Memory B cell (primary cell): Measurements from ENCODE around the gene NSRP1.
"Not testable (repeated sequence)": the region's sequence is repeated elsewhere in the genome, so short reads cannot be mapped to it uniquely, and the experiment has no call there.

Experiments used
- ATAC-seq: fragments of 150-1000 bp; cut with Tn5 transposase; 2 replicates; pipeline ENCODE4 v1.10.0; 2021; ENCODE audit warnings: low read depth, mild to moderate bottlenecking, moderate library complexity
- DNase-seq, 2 donors: peaks; one replicate each; pipeline ENCODE4 v3.0.0; 2022; ENCODE audit warnings: low spot score in 2 of 2
- H3K27ac Mint-ChIP-seq: one replicate; pipeline ENCODE4 v1.8.0; 2022; ENCODE audit warnings: mild to moderate bottlenecking, moderate library complexity, mixed read lengths
- H3K27me3 Mint-ChIP-seq: one replicate; pipeline ENCODE4 v1.8.0; 2022; ENCODE audit warnings: mixed read lengths
- H3K36me3 Mint-ChIP-seq: one replicate; pipeline ENCODE4 v1.8.0; 2022; ENCODE audit warnings: mild to moderate bottlenecking, mixed read lengths
- H3K4me1 Mint-ChIP-seq: one replicate; pipeline ENCODE4 v1.8.0; 2022; ENCODE audit warnings: mixed read lengths
- H3K4me3 Mint-ChIP-seq: one replicate; pipeline ENCODE4 v1.8.0; 2022; ENCODE audit warnings: mild to moderate bottlenecking, moderate library complexity, mixed read lengths
- H3K9me3 Mint-ChIP-seq: one replicate; pipeline ENCODE4 v1.8.0; 2022; ENCODE audit warnings: mixed read lengths

The NSRP1 gene

DNA sequence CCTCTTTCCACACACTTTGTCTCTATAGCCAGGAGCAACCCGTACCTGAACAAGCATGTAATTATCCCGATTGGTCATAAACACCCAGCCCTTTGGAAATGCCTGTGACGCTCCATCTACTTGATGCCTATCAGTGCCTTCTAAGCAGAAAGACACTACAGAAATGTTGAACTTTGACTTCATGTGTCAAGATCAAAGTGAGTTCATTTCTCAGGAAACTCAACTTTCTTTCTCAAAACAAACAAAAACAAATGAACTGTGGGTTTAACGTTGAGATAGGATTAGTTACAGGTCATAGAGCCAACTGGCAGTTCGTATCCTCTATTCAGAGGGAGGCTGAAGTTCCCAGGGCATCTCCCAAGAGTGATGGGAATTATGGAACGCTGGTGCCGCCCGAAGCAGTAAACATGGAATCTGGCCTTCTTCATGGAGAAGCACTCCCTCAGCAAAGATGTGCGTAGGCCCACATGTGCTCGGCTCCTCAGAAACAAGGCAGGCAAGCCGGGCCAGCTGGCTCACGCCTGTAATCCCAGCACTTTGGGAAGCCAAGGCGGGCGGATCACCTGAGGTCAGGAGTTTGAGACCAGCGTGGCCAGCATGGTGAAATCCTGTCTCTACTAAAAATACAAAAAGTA is 109.4 kb downstream of the NSRP1 start:
- H3K4me1 Mint-ChIP-seq, result peaks cover 5% of the 10 kb centered on the region
- H3K9me3 Mint-ChIP-seq, result no peaks in the 10 kb centered on the region
- no peak for DNase-seq
- no peak overlapping the region for H3K4me3 Mint-ChIP-seq
- ATAC-seq, result no peak
- peaks cover 15% of the 10 kb centered on the region for H3K27me3 Mint-ChIP-seq
- H3K27ac Mint-ChIP-seq, result no peak overlapping the region
- H3K36me3 Mint-ChIP-seq, result no peaks in the 10 kb centered on the region

DNA sequence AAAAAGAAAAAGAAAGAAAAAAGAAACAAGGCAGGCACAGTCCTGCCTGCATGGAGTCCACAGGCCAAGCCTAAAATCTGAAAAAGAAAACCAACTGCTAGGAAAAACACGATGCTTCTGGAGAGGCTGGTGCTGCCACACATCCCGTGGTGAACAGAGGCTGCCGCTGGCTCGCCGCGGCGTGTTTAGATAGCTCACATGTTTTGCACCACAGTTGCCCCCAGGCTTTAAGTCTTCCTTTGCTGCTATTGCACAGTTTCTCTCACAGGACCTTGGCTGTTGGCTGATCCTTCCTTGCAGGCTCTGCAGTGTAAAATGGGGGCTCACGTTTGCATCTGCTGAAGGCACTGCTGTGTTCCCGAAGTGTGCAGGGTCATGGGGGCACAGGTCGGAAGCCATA is 110.3 kb downstream of the NSRP1 start:
- H3K36me3 Mint-ChIP-seq, result no peaks in the 10 kb centered on the region
- DNase-seq (no peak), ATAC-seq (no peak)
- H3K27me3 Mint-ChIP-seq, result peaks cover 11% of the 10 kb centered on the region
- H3K9me3 Mint-ChIP-seq, result no peaks in the 10 kb centered on the region
- H3K4me1 Mint-ChIP-seq, result peaks cover 5% of the 10 kb centered on the region
- no peak overlapping the region for H3K4me3 Mint-ChIP-seq
- H3K27ac Mint-ChIP-seq, result no peak overlapping the region

DNA sequence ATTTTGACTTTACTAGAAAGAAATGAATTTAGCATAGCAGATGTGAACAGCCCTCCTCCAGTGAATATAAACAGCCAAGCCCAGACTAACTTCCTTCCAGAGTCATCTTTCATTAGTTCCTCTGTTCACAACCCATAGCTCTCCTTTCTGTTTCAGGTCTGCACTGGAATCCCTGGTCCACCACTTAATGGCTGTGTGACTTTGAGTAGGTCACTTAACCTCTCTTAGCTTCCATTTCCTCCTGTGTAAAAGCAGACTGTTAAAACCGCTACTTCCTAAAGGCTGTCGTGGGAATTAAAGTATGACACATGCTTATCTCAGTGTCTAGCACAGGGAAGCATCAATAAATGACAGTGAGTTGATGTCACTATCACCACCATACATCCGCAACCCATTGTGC is 111.4 kb downstream of the NSRP1 start:
- no peak for ATAC-seq
- no peaks in the 10 kb centered on the region for H3K9me3 Mint-ChIP-seq
- H3K27me3 Mint-ChIP-seq, result peaks cover 15% of the 10 kb centered on the region
- DNase-seq, result no peak
- H3K36me3 Mint-ChIP-seq, result no peaks in the 10 kb centered on the region
- no peak overlapping the region for H3K27ac Mint-ChIP-seq
- peaks cover 5% of the 10 kb centered on the region for H3K4me1 Mint-ChIP-seq
- H3K4me3 Mint-ChIP-seq, result no peak overlapping the region

DNA sequence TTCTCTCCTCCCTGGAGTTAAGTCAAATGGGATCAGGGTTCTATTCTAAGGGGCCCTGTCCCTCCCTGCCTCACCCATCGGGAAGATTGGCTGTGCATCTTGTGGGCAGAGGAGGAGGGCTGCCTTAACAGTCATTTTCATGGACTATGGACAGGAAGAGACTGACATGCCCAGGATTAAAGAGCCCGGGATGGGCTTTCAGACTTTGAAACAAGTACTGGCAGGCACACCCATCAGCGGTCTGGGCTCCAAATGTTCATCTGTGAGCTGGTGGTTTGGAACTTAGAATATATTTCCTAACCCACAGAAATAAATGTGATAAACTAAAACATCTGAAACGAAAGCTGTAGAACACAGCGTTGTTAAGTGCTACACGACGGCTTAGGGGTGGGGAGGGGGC is 112.4 kb downstream of the NSRP1 start:
- Mint-ChIP-seq H3K27ac (no peak overlapping the region), H3K36me3 (no peaks in the 10 kb centered on the region)
- no peak for DNase-seq

DNA sequence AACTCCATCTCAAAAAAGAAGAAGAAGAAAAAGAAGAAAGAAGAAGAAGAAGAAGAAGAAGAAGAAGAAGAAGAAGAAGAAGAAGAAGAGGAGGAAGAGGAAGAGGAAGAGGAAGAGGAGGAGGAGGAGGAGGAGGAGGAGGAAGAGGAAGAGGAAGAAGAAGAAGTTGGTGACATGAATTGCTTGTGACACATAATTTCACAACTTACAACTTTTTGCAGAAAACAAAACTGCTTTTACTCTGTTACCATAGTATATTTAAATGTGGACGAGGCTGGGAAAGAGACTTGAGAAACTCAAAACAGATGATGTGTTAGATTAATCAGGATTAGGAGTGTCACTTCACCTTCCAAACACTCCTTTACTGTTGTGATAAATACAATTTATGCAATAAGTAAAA is 113.4 kb downstream of the NSRP1 start:
- not testable (repeated sequence) for H3K27ac Mint-ChIP-seq, ATAC-seq, H3K36me3 Mint-ChIP-seq, H3K4me1 Mint-ChIP-seq, H3K4me3 Mint-ChIP-seq, DNase-seq, H3K9me3 Mint-ChIP-seq
- peaks cover 19% of the 10 kb centered on the region for H3K27me3 Mint-ChIP-seq

More for the DNA sequence above, 112.4 kb downstream of the NSRP1 start:
- Mint-ChIP-seq H3K4me3 (no peak overlapping the region), H3K27me3 (peaks cover 15% of the 10 kb centered on the region), H3K4me1 (peaks cover 5% of the 10 kb centered on the region), H3K9me3 (no peaks in the 10 kb centered on the region)
- no peak for ATAC-seq

DNA sequence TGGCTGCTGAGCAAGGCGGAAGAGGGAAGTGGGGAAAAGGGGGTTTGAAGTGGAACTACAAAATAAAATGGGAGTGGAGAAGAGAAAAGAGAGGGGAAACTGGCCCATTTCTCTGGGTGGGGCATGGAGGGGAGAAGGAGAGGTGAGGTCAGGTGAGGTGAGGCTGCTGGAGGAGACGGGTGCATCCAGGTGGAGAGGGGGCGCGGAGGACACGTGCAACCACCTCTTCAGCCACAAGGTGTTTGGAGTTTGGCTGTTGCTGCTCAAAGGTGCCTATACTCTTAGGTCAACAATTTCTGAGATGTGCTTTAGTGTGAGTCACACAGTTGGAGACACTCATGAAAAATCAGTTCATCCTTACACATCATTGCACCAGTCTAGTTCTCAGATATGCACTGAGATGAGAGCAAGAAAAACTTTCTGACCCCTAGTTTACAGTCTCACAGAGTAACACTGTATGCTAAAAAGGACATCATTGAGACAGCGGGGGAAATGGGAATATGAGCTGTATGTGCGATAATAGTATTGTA is 114.0 kb downstream of the NSRP1 start:
- no peaks in the 10 kb centered on the region for H3K9me3 Mint-ChIP-seq
- H3K36me3 Mint-ChIP-seq, result no peaks in the 10 kb centered on the region
- peaks cover 7% of the 10 kb centered on the region for H3K4me1 Mint-ChIP-seq
- DNase-seq (no peak), ATAC-seq (no peak)
- H3K4me3 Mint-ChIP-seq, result no peak overlapping the region
- H3K27ac Mint-ChIP-seq, result no peak overlapping the region
- peaks cover 17% of the 10 kb centered on the region for H3K27me3 Mint-ChIP-seq

DNA sequence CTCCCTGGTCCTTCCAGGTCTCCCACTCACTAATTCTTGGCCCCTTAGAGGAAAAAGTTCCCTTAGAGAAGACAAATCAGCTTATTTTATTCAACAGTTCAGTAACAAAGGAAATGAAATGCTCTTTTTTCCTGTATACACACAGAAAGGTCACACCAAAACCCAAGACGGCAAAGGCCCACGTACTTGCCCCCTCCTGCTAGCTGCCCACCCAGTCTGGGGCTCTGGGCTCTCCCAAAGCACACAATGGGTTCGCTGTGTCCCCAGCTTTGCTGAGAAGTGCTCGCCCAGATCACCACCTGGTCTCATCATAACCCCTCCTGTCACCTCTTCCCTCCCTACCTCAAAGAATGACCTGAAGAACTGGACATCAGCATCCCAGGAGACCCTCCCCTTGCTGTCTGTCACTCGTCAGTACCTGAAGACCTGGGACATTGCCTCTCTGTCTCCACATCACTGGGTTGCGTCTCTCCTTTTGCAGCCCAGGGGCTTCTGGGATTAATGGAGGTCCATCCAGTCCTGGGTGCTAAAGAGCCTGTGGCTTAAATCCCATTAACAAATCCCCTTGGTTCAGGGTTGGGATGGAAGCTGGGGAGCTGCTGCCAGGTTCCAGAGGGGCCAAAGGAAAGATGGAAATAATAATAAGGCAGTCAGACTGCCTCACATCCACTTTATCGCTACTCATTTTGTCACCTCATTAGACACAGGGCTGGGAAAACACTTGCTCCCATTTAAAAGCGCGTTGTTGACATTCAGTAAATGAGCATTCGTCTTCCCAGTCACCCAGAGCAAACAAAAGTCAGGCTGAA is 115.6 kb downstream of the NSRP1 start:
- H3K27me3 Mint-ChIP-seq, result peaks cover 21% of the 10 kb centered on the region
- H3K4me1 Mint-ChIP-seq, result peaks cover 15% of the 10 kb centered on the region
- no peaks in the 10 kb centered on the region for H3K9me3 Mint-ChIP-seq
- no peak overlapping the region for H3K4me3 Mint-ChIP-seq
- H3K36me3 Mint-ChIP-seq, result no peaks in the 10 kb centered on the region
- H3K27ac Mint-ChIP-seq, result no peak overlapping the region
- no peak for ATAC-seq
- no peak for DNase-seq

DNA sequence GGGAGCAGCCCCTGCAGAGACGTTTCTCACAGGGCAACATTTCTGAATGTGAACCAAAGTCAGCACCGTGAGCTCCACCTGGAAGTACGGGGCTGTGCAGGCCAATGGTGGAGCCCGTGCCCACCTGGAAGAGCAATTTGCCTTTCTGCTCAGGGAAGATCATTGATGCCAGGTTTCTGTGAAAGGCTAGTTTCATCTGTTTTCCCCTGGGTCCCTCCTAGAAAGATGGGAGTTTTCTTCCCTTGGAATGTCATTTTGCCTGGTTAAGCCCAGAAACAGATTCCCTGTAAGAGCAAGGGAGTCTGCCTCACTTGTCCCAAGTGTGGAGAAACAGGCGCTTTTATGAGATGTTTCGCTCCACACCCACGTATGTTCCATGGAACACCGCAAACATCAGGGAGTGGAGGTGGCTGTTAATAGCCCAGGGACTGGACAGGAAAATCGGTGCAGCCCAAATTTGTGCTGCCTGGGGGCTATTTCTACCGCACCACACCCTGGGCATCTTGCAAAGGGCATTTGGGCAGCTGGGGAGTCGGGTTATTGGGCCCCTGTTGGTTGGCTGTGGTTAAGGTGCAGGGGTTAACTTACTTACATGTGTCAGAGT is 116.3 kb downstream of the NSRP1 start:
- DNase-seq (no peak), ATAC-seq (no peak)
- no peak overlapping the region for H3K4me3 Mint-ChIP-seq
- H3K9me3 Mint-ChIP-seq, result no peaks in the 10 kb centered on the region
- H3K36me3 Mint-ChIP-seq, result no peaks in the 10 kb centered on the region
- peaks cover 21% of the 10 kb centered on the region for H3K4me1 Mint-ChIP-seq
- H3K27ac Mint-ChIP-seq, result no peak overlapping the region
- peaks cover 22% of the 10 kb centered on the region for H3K27me3 Mint-ChIP-seq

DNA sequence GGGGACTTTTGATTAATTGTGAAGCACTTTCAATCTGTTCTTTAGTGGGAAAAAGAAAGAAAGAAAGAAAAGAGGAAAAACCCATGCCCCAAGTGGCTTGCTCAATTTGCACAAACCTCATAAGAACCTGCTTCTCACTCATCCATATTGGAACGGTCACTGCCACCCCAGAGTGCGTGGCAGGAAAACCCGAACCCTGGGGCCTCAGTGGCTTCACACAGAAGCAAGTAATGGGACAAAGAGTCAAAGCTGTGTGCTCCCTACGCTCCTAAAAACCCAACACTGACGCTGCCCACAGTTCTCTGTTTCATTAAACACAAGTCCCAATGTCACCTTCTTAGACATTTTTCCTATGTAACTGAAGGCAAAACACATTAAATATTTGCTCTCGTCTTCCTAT is 117.7 kb downstream of the NSRP1 start:
- H3K27ac Mint-ChIP-seq, result no peak overlapping the region
- H3K4me1 Mint-ChIP-seq, result peaks cover 26% of the 10 kb centered on the region
- H3K4me3 Mint-ChIP-seq, result no peak overlapping the region
- no peaks in the 10 kb centered on the region for H3K9me3 Mint-ChIP-seq
- no peak for ATAC-seq
- DNase-seq, result no peak
- H3K27me3 Mint-ChIP-seq, result peaks cover 24% of the 10 kb centered on the region
- no peaks in the 10 kb centered on the region for H3K36me3 Mint-ChIP-seq

DNA sequence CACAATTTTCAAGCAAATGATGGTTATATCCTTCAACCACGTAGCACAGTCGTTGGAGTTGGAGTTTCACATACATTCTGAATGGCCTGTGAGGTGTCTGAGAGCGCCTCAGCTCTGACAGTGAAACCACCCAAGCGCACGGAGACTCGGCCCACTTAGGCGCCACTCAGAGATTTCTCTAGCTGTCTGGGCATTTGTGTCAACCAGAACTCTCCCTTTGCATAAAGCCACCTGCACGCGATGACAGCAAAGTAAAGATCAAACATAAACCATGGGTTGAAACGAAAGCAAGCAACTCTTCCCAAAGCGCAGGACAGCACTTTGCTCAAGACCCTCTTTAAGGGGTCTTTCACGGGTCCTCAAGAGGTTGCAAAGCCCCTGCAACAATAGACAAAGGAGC is 118.3 kb downstream of the NSRP1 start:
- H3K4me1 Mint-ChIP-seq, result peaks cover 24% of the 10 kb centered on the region
- no peak overlapping the region for H3K27ac Mint-ChIP-seq
- no peak for DNase-seq
- H3K9me3 Mint-ChIP-seq, result no peaks in the 10 kb centered on the region
- no peaks in the 10 kb centered on the region for H3K36me3 Mint-ChIP-seq
- peaks cover 26% of the 10 kb centered on the region for H3K27me3 Mint-ChIP-seq
- peak; percentile 44 for ATAC-seq
- peak overlapping the region; percentile 65 for H3K4me3 Mint-ChIP-seq

DNA sequence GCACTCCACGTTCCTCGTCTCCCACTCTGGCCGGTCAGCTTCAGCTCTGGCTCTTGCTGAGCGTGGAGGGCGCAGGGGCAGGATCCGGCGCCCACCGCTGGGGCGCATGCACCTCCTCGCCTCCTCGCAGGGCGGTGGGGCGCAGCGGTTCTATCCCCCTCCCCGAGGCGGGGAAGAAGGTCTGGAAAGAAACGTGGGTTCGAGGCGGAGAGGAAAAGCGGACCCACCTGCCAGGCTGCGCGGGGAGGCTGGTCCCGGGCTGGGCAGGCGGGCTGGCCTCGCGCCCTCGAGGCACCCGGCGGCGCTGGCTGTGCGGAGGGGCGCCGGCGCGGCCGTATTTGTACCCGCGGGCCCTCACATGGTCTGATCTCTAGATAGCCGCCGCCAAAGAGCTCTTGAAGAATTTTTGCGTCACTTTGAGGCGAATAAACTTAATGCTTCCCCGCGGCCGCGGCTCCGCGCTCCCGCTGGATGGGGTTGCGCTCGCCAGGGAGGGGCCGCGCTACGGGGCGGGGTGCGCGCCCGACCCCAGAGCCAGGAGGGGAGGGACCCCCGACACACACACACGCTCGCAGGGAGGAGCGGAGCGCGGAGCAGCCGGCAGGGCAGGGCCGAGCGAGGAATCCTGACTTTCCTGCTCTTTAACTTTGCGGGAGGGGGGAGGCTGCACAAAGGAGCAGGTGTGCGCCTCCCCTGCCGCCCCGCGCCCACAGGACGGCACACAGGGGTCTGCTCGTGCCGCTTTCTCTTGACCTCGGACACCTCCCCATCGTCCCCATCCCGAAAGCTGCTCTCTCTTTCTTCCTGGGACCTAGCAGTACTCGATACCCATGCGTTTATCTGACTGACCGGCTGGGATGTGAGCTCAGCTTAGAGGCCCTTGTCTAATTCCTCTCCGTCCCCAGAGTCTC is 119.0 kb downstream of the NSRP1 start, which contains the start of gene SLC6A4:
TSS of gene SLC6A4 (minus strand) at position 312 of the 911 bp plus-strand sequence. CDS start 13,739 bp downstream, outside the sequence.
- peaks cover 22% of the 10 kb centered on the region for H3K4me1 Mint-ChIP-seq
- no peaks in the 10 kb centered on the region for H3K36me3 Mint-ChIP-seq
- H3K27ac Mint-ChIP-seq, result no peak within 1 kb of the TSS
- peak in 1 of 2 donors; percentile 19 for DNase-seq
- no peaks in the 10 kb centered on the region for H3K9me3 Mint-ChIP-seq
- peaks cover 24% of the 10 kb centered on the region for H3K27me3 Mint-ChIP-seq
- peak within 1 kb of the TSS; percentile 79 for H3K4me3 Mint-ChIP-seq
- ATAC-seq, result peak; percentile 21
